A549 (cell line): ENCODE data around the gene NUP188.

Experiments used
- CBX2 ChIP-seq: fragments of 200-600 bp; sonication (generic); IDR thresholded peaks from 2 replicates; pipeline ENCODE4 v1.6.1; 2016; ENCODE audit warnings: low read depth, mild to moderate bottlenecking, borderline replicate concordance
- EP300 ChIP-seq, 2 experiments: fragments of >200 bp; sonication (Bioruptor Twin); formaldehyde crosslinking; IDR thresholded peaks; 2 replicates in 1 of 2; 3 replicates in 1 of 2; pipeline ENCODE4 v1.6.1; 2016 to 2017
- JUN ChIP-seq, 2 experiments: fragments of >200 bp; sonication (Bioruptor Twin); formaldehyde crosslinking; IDR thresholded peaks; 2 replicates in 1 of 2; 3 replicates in 1 of 2; pipeline ENCODE4 v1.6.1; 2016 to 2017
- KDM1A ChIP-seq: fragments of 200-600 bp; sonication (generic); IDR thresholded peaks from 2 replicates; pipeline ENCODE4 v1.6.1; 2016; ENCODE audit warnings: low read depth, mild to moderate bottlenecking
- MAFK ChIP-seq: fragments of 450-650 bp; IDR thresholded peaks from 2 replicates; pipeline ENCODE4 v1.6.1; 2014; ENCODE audit not compliant: partially characterized antibody
- MYC ChIP-seq: IDR thresholded peaks from 2 replicates; pipeline ENCODE4 v1.6.1; 2012; ENCODE audit warnings: mild to moderate bottlenecking, inconsistent platforms, low read length, improper control_type of control experiment, borderline replicate concordance
- PHF8 ChIP-seq: fragments of 200-600 bp; sonication (generic); IDR thresholded peaks from 2 replicates; pipeline ENCODE4 v1.6.1; 2016; ENCODE audit warnings: low read depth, mild to moderate bottlenecking, antibody characterized with exemption, moderate library complexity, borderline replicate concordance
- POLR2A ChIP-seq: IDR thresholded peaks from 2 replicates; pipeline ENCODE4 v1.6.1; 2012; ENCODE audit warnings: mild to moderate bottlenecking, low read length
- RARB ChIP-seq: fragments of 250-450 bp; sonication (Bioruptor Pico); IDR thresholded peaks from 2 replicates; pipeline ENCODE4 v1.8.0; 2021; ENCODE audit warnings: mild to moderate bottlenecking, moderate library complexity
- RCOR1 ChIP-seq: fragments of 150-350 bp; IDR thresholded peaks from 2 replicates; pipeline ENCODE4 v1.6.1; 2014; ENCODE audit warnings: antibody characterized with exemption, low read length, low read depth
- RFX5 ChIP-seq: fragments of 450-650 bp; IDR thresholded peaks from 2 replicates; pipeline ENCODE4 v1.7.1; 2014; ENCODE audit warnings: antibody characterized with exemption, mild to moderate bottlenecking, moderate library complexity
- TF ChIP-seq, protein P1 (sequence below): fragments of >200 bp; sonication (Bioruptor Twin); formaldehyde crosslinking; IDR thresholded peaks from 3 replicates; pipeline ENCODE4 v1.5.1; 2016
- TF ChIP-seq, protein P2 (sequence below): IDR thresholded peaks from 2 replicates; pipeline ENCODE4 v1.6.1; 2012; ENCODE audit warnings: low read depth, borderline replicate concordance

DNA sequence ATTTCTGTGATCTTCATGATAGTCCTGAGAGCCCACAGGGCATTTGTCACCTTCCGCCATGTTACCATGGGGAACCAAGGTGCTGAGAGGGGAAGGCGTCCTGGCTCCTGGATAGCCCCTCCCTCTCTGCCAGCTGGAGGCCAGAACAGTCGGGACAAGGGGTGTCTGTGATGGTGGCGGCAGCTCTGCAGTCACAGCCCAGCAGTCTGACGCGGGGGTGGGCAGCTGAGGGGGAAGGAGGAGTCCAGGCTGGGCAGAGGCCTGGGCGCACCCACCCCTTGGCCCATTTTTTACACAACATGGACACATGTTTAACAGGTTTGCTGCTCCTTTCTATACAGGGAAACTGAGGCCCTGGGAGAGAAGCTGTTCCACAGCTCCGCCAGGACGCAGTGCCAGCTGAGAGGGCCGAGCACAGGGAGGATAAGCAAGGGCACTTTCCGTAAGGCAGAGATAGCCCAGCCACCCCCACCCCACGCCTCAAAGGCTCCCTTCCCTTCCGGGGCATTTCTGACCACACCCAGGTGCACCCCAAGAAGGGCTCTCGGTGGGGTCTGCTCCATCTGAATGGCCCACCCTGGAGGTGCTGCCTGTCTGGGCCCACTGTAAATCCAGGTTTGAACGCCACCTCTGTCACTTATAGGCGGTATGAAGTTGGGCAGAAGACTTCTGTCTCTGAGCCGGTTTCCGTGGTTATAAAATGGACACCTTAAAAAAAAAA, 48.5 kb upstream of the NUP188 start:
- TF ChIP-seq, protein P1, sequence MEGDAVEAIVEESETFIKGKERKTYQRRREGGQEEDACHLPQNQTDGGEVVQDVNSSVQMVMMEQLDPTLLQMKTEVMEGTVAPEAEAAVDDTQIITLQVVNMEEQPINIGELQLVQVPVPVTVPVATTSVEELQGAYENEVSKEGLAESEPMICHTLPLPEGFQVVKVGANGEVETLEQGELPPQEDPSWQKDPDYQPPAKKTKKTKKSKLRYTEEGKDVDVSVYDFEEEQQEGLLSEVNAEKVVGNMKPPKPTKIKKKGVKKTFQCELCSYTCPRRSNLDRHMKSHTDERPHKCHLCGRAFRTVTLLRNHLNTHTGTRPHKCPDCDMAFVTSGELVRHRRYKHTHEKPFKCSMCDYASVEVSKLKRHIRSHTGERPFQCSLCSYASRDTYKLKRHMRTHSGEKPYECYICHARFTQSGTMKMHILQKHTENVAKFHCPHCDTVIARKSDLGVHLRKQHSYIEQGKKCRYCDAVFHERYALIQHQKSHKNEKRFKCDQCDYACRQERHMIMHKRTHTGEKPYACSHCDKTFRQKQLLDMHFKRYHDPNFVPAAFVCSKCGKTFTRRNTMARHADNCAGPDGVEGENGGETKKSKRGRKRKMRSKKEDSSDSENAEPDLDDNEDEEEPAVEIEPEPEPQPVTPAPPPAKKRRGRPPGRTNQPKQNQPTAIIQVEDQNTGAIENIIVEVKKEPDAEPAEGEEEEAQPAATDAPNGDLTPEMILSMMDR: no peak
- TF ChIP-seq, protein P2, sequence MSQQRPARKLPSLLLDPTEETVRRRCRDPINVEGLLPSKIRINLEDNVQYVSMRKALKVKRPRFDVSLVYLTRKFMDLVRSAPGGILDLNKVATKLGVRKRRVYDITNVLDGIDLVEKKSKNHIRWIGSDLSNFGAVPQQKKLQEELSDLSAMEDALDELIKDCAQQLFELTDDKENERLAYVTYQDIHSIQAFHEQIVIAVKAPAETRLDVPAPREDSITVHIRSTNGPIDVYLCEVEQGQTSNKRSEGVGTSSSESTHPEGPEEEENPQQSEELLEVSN: no peak
- TF ChIP-seq RCOR1: no peak
- TF ChIP-seq PHF8: no peak
- no peak for TF ChIP-seq POLR2A
- no peak for TF ChIP-seq CBX2
- TF ChIP-seq KDM1A: no peak
- TF ChIP-seq RFX5: no peak
- TF ChIP-seq MYC: no peak
- TF ChIP-seq EP300 (IDR thresholded peaks at IDR 0.05): no peak
- TF ChIP-seq RARB (CRISPR knock-in tag): no peak
- TF ChIP-seq MAFK: no peak
- TF ChIP-seq JUN (IDR thresholded peaks at IDR 0.05): no peak
